IPS-15b (cell line): ENCODE measurements around the gene SP5.
"Not testable (repeated sequence)": the region's sequence is repeated elsewhere in the genome, so short reads cannot be mapped to it uniquely, and the experiment has no call there.

ENCODE experiments used
- H3K27me3 ChIP-seq: one replicate; pipeline ENCODE4 v1.6.1; 2013; ENCODE audit warnings: low read length; ENCODE audit not compliant: control insufficient read depth, insufficient read depth
- H3K36me3 ChIP-seq: one replicate; pipeline ENCODE4 v1.6.1; 2013; ENCODE audit warnings: low read length; ENCODE audit not compliant: control insufficient read depth, insufficient read depth
- H3K4me1 ChIP-seq: one replicate; pipeline ENCODE4 v1.6.1; 2013; ENCODE audit warnings: mild to moderate bottlenecking, low read length; ENCODE audit not compliant: control insufficient read depth, insufficient read depth
- H3K4me3 ChIP-seq: one replicate; pipeline ENCODE4 v1.5.1; 2013; ENCODE audit warnings: low read depth, low read length
- H3K9ac ChIP-seq: one replicate; pipeline ENCODE4 v1.6.1; 2013; ENCODE audit warnings: low read depth, mild to moderate bottlenecking, low read length
- H3K9me3 ChIP-seq: one replicate; pipeline ENCODE4 v1.6.1; 2013; ENCODE audit warnings: mild to moderate bottlenecking, low read length; ENCODE audit not compliant: control insufficient read depth, insufficient read depth

SP5 gene

GRCh38 chr2:170743530-170744239 lies 28.5 kb downstream of the SP5 start:
- Histone ChIP-seq H3K4me1 (no peaks in the 10 kb centered on the region), H3K27me3 (no peaks in the 10 kb centered on the region), H3K4me3 (no peak overlapping the region), H3K36me3 (no peaks in the 10 kb centered on the region), H3K9ac (no peak overlapping the region), H3K9me3 (no peaks in the 10 kb centered on the region)

- no peaks in the 10 kb centered on the region for H3K27me3 ChIP-seq
- H3K4me3 ChIP-seq = no peak overlapping the region
- H3K36me3 ChIP-seq = no peaks in the 10 kb centered on the region
- H3K4me1 ChIP-seq = no peaks in the 10 kb centered on the region
- H3K9me3 ChIP-seq = no peaks in the 10 kb centered on the region
- no peak overlapping the region for H3K9ac ChIP-seq
These were observed 29.3 kb downstream of the SP5 start for GRCh38 chr2:170744248-170745002.

- Histone ChIP-seq H3K36me3 (no peaks in the 10 kb centered on the region), H3K9me3 (no peaks in the 10 kb centered on the region), H3K9ac (no peak overlapping the region), H3K4me1 (no peaks in the 10 kb centered on the region), H3K4me3 (no peak overlapping the region), H3K27me3 (no peaks in the 10 kb centered on the region)
These were observed 30.2 kb downstream of the SP5 start for GRCh38 chr2:170745305-170745704.

- H3K4me3 ChIP-seq = no peak overlapping the region
- H3K27me3 ChIP-seq = no peaks in the 10 kb centered on the region
- no peaks in the 10 kb centered on the region for H3K36me3 ChIP-seq
- no peaks in the 10 kb centered on the region for H3K4me1 ChIP-seq
- H3K9me3 ChIP-seq = no peaks in the 10 kb centered on the region
- no peak overlapping the region for H3K9ac ChIP-seq
These were observed 32.8 kb downstream of the SP5 start for GRCh38 chr2:170747921-170748320.

- H3K27me3 ChIP-seq, H3K9ac ChIP-seq, H3K36me3 ChIP-seq, H3K9me3 ChIP-seq, H3K4me1 ChIP-seq, H3K4me3 ChIP-seq: not testable (repeated sequence)
These were observed 36.4 kb downstream of the SP5 start for GRCh38 chr2:170751555-170751954.

GRCh38 chr2:170761572-170761971 lies 46.4 kb downstream of the SP5 start:
- Histone ChIP-seq H3K4me1 (peaks cover 10% of the 10 kb centered on the region), H3K4me3 (no peak overlapping the region), H3K36me3 (no peaks in the 10 kb centered on the region), H3K9ac (no peak overlapping the region), H3K9me3 (no peaks in the 10 kb centered on the region), H3K27me3 (no peaks in the 10 kb centered on the region)

GRCh38 chr2:170762760-170763159 lies 47.6 kb downstream of the SP5 start:
- Histone ChIP-seq H3K27me3 (no peaks in the 10 kb centered on the region), H3K9ac (no peak overlapping the region), H3K4me3 (no peak overlapping the region), H3K9me3 (no peaks in the 10 kb centered on the region), H3K36me3 (no peaks in the 10 kb centered on the region), H3K4me1 (peaks cover 13% of the 10 kb centered on the region)

- no peaks in the 10 kb centered on the region for H3K27me3 ChIP-seq
- H3K9ac ChIP-seq = no peak overlapping the region
- no peaks in the 10 kb centered on the region for H3K36me3 ChIP-seq
- H3K4me1 ChIP-seq = peaks cover 13% of the 10 kb centered on the region
- H3K4me3 ChIP-seq = no peak overlapping the region
- no peaks in the 10 kb centered on the region for H3K9me3 ChIP-seq
These were observed 48.1 kb downstream of the SP5 start for GRCh38 chr2:170763232-170763631.

GRCh38 chr2:170764880-170765261 lies 49.7 kb downstream of the SP5 start:
- Histone ChIP-seq H3K4me1 (peaks cover 13% of the 10 kb centered on the region), H3K9ac (no peak overlapping the region), H3K4me3 (no peak overlapping the region), H3K9me3 (no peaks in the 10 kb centered on the region), H3K36me3 (no peaks in the 10 kb centered on the region), H3K27me3 (no peaks in the 10 kb centered on the region)

GRCh38 chr2:170766693-170767092 lies 51.6 kb downstream of the SP5 start:
- Histone ChIP-seq H3K4me3 (no peak overlapping the region), H3K27me3 (no peaks in the 10 kb centered on the region), H3K9ac (no peak overlapping the region), H3K4me1 (peaks cover 14% of the 10 kb centered on the region), H3K9me3 (no peaks in the 10 kb centered on the region), H3K36me3 (no peaks in the 10 kb centered on the region)
